ENCODE data around the gene STN1.

The STN1 gene

GRCh38 chr10:103928784-103929183 lies 10.8 kb upstream of the STN1 start:
- DNase-seq: no peak

- no peak for DNase-seq
Observed at GRCh38 chr10:103926722-103927319, 8.8 kb upstream of the STN1 start.

GRCh38 chr10:103925591-103925990 lies 7.6 kb upstream of the STN1 start:
- DNase-seq: no peak

GRCh38 chr10:103923502-103923901 lies 5.5 kb upstream of the STN1 start:
- DNase-seq: no peak

- no peak for DNase-seq
Observed at GRCh38 chr10:103922659-103923058, 4.7 kb upstream of the STN1 start.

GRCh38 chr10:103921750-103922195 lies 3.8 kb upstream of the STN1 start:
- DNase-seq: peak; percentile 11 to 36

GRCh38 chr10:103921248-103921647 lies 3.3 kb upstream of the STN1 start:
- no peak for DNase-seq

GRCh38 chr10:103919648-103920025 lies 1.7 kb upstream of the STN1 start:
- DNase-seq: no peak

GRCh38 chr10:103917302-103918052 lies 507 bp downstream of the STN1 start:
- DNase-seq: peak; percentile 61 to 66

- no peak for DNase-seq
Observed at GRCh38 chr10:103916876-103917275, 1.1 kb downstream of the STN1 start.

GRCh38 chr10:103916254-103916653 lies 1.7 kb downstream of the STN1 start:
- no peak for DNase-seq

GRCh38 chr10:103915796-103916195 lies 2.2 kb downstream of the STN1 start:
- DNase-seq: no peak

- no peak for DNase-seq
Observed at GRCh38 chr10:103912759-103913158, 5.2 kb downstream of the STN1 start.

GRCh38 chr10:103911021-103911459 lies 6.9 kb downstream of the STN1 start:
- no peak for DNase-seq

- no peak for DNase-seq
Observed at GRCh38 chr10:103910442-103911012, 7.5 kb downstream of the STN1 start.

GRCh38 chr10:103905441-103905840 lies 12.5 kb downstream of the STN1 start:
- DNase-seq: no peak

GRCh38 chr10:103901299-103901698 lies 16.7 kb downstream of the STN1 start:
- no peak for DNase-seq

- DNase-seq: no peak
Observed at GRCh38 chr10:103899312-103899711, 18.7 kb downstream of the STN1 start.

- no peak for DNase-seq
Observed at GRCh38 chr10:103897241-103897774, 20.7 kb downstream of the STN1 start.

GRCh38 chr10:103896225-103896624 lies 21.8 kb downstream of the STN1 start:
- no peak for DNase-seq

GRCh38 chr10:103895411-103896186 lies 22.4 kb downstream of the STN1 start:
- DNase-seq: no peak

GRCh38 chr10:103894441-103894864 lies 23.5 kb downstream of the STN1 start:
- DNase-seq: no peak

- no peak for DNase-seq
Observed at GRCh38 chr10:103893817-103894216, 24.2 kb downstream of the STN1 start.

All from hippocampal formation (tissue), 2 donors.